ENCODE measurements around the gene OPN1MW3. TPM values are rescaled to one million over a fixed set of nuclear protein-coding genes. Genes with fewer than 3 reads are reported as not detected.
"Not testable (repeated sequence)": the region's sequence is repeated elsewhere in the genome, so short reads cannot be mapped to it uniquely, and the experiment has no call there.

OPN1MW3 gene
- total RNA-seq, 1 experiment from 2014 or later, result not detected

GRCh38 chrX:154284489-154285338 is 27.3 kb downstream of the OPN1MW3 start:
- H3T11ph ChIP-seq (ENCODE audit: low read length); H3K27ac ChIP-seq (ENCODE audit: insufficient read length, low read depth, low read length); H3K23me2 ChIP-seq (ENCODE audit: insufficient read length, low read depth, low read length, poor library complexity, severe bottlenecking); H3K56ac ChIP-seq (ENCODE audit: insufficient read length, low read depth, low read length); H3K9me3 ChIP-seq (ENCODE audit: control insufficient read depth, low read depth, low read length); DNase-seq; H4K8ac ChIP-seq (replicated peaks; ENCODE audit: insufficient read length, low read depth, low read length); H4K5ac ChIP-seq (ENCODE audit: insufficient read length, low read depth, low read length); H3K9ac ChIP-seq (ENCODE audit: extremely low read depth, insufficient read length, low read length); H2BK20ac ChIP-seq (ENCODE audit: low read depth, low read length, poor library complexity, severe bottlenecking); H3K4ac ChIP-seq (ENCODE audit: low read depth, low read length); H2BK15ac ChIP-seq (ENCODE audit: low read depth, low read length); H3K14ac ChIP-seq (ENCODE audit: insufficient read depth, low read length); H3K9me3 Mint-ChIP-seq; H3K36me3 Mint-ChIP-seq (ENCODE audit: insufficient read depth in 1 of 3, low read depth in 3 of 3); H3K27ac Mint-ChIP-seq; H3K79me2 ChIP-seq (ENCODE audit: insufficient read depth, low read length); H2AK5ac ChIP-seq (ENCODE audit: insufficient read length, low read length); H3K4me1 ChIP-seq (ENCODE audit: insufficient read depth, low read length); H3K27me3 ChIP-seq (ENCODE audit: insufficient read depth, low read length); H2BK12ac ChIP-seq (ENCODE audit: insufficient read length, low read depth, low read length); H4K20me1 ChIP-seq (ENCODE audit: control insufficient read depth, insufficient read depth, insufficient read length); H3K18ac ChIP-seq (ENCODE audit: insufficient read length, low read depth, low read length); H4K91ac ChIP-seq (ENCODE audit: insufficient read length, low read depth, low read length); H2AFZ ChIP-seq (ENCODE audit: low read length); H2BK5ac ChIP-seq (ENCODE audit: insufficient read length, low read length); H3K23ac ChIP-seq (ENCODE audit: insufficient read length, low read depth, low read length); H3K4me1 Mint-ChIP-seq; H3K4me2 ChIP-seq (ENCODE audit: insufficient read depth, insufficient read length, low read length); H3K27me3 Mint-ChIP-seq (ENCODE audit: low read depth); H2BK120ac ChIP-seq (ENCODE audit: low read depth, low read length, poor library complexity, severe bottlenecking); H3K79me1 ChIP-seq (ENCODE audit: insufficient read depth, low read depth, low read length, poor library complexity, severe bottlenecking); H3K4me3 Mint-ChIP-seq: not testable (repeated sequence)
- no CpG with 5 or more reads among the region's 23 CpGs for WGBS (ENCODE audit: extremely low coverage, insufficient read length, low lambda C conversion rate)

GRCh38 chrX:154286406-154286805 is 29.0 kb downstream of the OPN1MW3 start:
- H3K14ac ChIP-seq (ENCODE audit: insufficient read depth, low read length); H3K27ac ChIP-seq (ENCODE audit: insufficient read length, low read depth, low read length); H3K9me3 Mint-ChIP-seq; H3K4ac ChIP-seq (ENCODE audit: low read depth, low read length); H3K23me2 ChIP-seq (ENCODE audit: insufficient read length, low read depth, low read length, poor library complexity, severe bottlenecking); H2BK15ac ChIP-seq (ENCODE audit: low read depth, low read length); H3K4me1 ChIP-seq (ENCODE audit: insufficient read depth, low read length); H3K9ac ChIP-seq (ENCODE audit: extremely low read depth, insufficient read length, low read length); H3K36me3 Mint-ChIP-seq (ENCODE audit: insufficient read depth in 1 of 3, low read depth in 3 of 3); H2BK120ac ChIP-seq (ENCODE audit: low read depth, low read length, poor library complexity, severe bottlenecking); H2BK20ac ChIP-seq (ENCODE audit: low read depth, low read length, poor library complexity, severe bottlenecking); H2AFZ ChIP-seq (ENCODE audit: low read length); H3K27me3 ChIP-seq (ENCODE audit: insufficient read depth, low read length); H2BK12ac ChIP-seq (ENCODE audit: insufficient read length, low read depth, low read length); H3K9me3 ChIP-seq (ENCODE audit: control insufficient read depth, low read depth, low read length); H3K56ac ChIP-seq (ENCODE audit: insufficient read length, low read depth, low read length); H4K20me1 ChIP-seq (ENCODE audit: control insufficient read depth, insufficient read depth, insufficient read length); H2AK5ac ChIP-seq (ENCODE audit: insufficient read length, low read length); H4K8ac ChIP-seq (replicated peaks; ENCODE audit: insufficient read length, low read depth, low read length); H3K4me1 Mint-ChIP-seq; H3K27ac Mint-ChIP-seq; H4K5ac ChIP-seq (ENCODE audit: insufficient read length, low read depth, low read length); H3K27me3 Mint-ChIP-seq (ENCODE audit: low read depth); H4K91ac ChIP-seq (ENCODE audit: insufficient read length, low read depth, low read length); H3T11ph ChIP-seq (ENCODE audit: low read length); H3K23ac ChIP-seq (ENCODE audit: insufficient read length, low read depth, low read length); H3K4me3 Mint-ChIP-seq; H3K79me2 ChIP-seq (ENCODE audit: insufficient read depth, low read length); H3K18ac ChIP-seq (ENCODE audit: insufficient read length, low read depth, low read length); H3K79me1 ChIP-seq (ENCODE audit: insufficient read depth, low read depth, low read length, poor library complexity, severe bottlenecking); H3K4me2 ChIP-seq (ENCODE audit: insufficient read depth, insufficient read length, low read length); DNase-seq; H2BK5ac ChIP-seq (ENCODE audit: insufficient read length, low read length): not testable (repeated sequence)
- WGBS (ENCODE audit: extremely low coverage, insufficient read length, low lambda C conversion rate), result no CpG with 5 or more reads among the region's 10 CpGs
